Measurements from ENCODE around the gene SYNE1.

- no peak for TF ChIP-seq CTCF (conservative IDR thresholded peaks at IDR 0.05; ENCODE audit: low read length)
- TF ChIP-seq EZH2phosphoT487 (IDR thresholded peaks at IDR 0.05; ENCODE audit: borderline replicate concordance, low read depth, low read length), result no peak
Observed at GRCh38 chr6:152094276-152094675, 542.9 kb downstream of the SYNE1 start.

Measured in OCI-LY7 (cell line).